Renal pelvis (tissue), 4 donors: Measurements from ENCODE around the gene TMEM26. TPM values are rescaled to one million over a fixed set of nuclear protein-coding genes. Genes with fewer than 3 reads are reported as not detected.
"Not testable (repeated sequence)": the region's sequence is repeated elsewhere in the genome, so short reads cannot be mapped to it uniquely, and the experiment has no call there.

Experiments used
- DNase-seq: peaks from one replicate; pipeline ENCODE4 v3.0.0-alpha.2; 2013
- polyA plus RNA-seq, 3 donors: library from polyadenylated mRNA; unstranded; fragments of 120-200 nt; gene quantifications; one replicate each; pipeline ENCODE4 v1.2.1, GENCODE V29; 2013; ENCODE audit not compliant: insufficient read length in 3 of 3

TMEM26 gene
- polyA plus RNA-seq, 3 donors: 5.2 to 7.9 (median 6.9) TPM

- peak; percentile 42 for DNase-seq
These were observed 46.4 kb downstream of the TMEM26 start for GRCh38 chr10:61406736-61407135.

GRCh38 chr10:61406242-61406641 is 46.9 kb downstream of the TMEM26 start:
- no peak for DNase-seq

GRCh38 chr10:61404751-61405150 is 48.4 kb downstream of the TMEM26 start:
- no peak for DNase-seq

GRCh38 chr10:61400524-61400923 is 52.7 kb downstream of the TMEM26 start:
- no peak for DNase-seq

- no peak for DNase-seq
These were observed 53.8 kb downstream of the TMEM26 start for GRCh38 chr10:61399406-61399805.

- DNase-seq: no peak
These were observed 54.6 kb downstream of the TMEM26 start for GRCh38 chr10:61398366-61399129.

GRCh38 chr10:61397175-61397986 is 55.8 kb downstream of the TMEM26 start:
- no peak for DNase-seq

- no peak for DNase-seq
These were observed 61.9 kb downstream of the TMEM26 start for GRCh38 chr10:61391281-61391680.

GRCh38 chr10:61390851-61391250 is 62.3 kb downstream of the TMEM26 start:
- DNase-seq: no peak

GRCh38 chr10:61389887-61390286 is 63.3 kb downstream of the TMEM26 start:
- DNase-seq: no peak

- not testable (repeated sequence) for DNase-seq
These were observed 64.2 kb downstream of the TMEM26 start for GRCh38 chr10:61388986-61389385.

- no peak for DNase-seq
These were observed 67.8 kb downstream of the TMEM26 start for GRCh38 chr10:61385231-61386001.

- DNase-seq: not testable (repeated sequence)
These were observed 72.0 kb downstream of the TMEM26 start for GRCh38 chr10:61381153-61381552.

- DNase-seq: no peak
These were observed 74.3 kb downstream of the TMEM26 start for GRCh38 chr10:61378865-61379264.

- DNase-seq: no peak
These were observed 76.2 kb downstream of the TMEM26 start for GRCh38 chr10:61376908-61377368.

GRCh38 chr10:61376377-61376776 is 76.8 kb downstream of the TMEM26 start:
- no peak for DNase-seq

- DNase-seq: no peak
These were observed 86.8 kb downstream of the TMEM26 start for GRCh38 chr10:61366365-61366764.

GRCh38 chr10:61364619-61365018 is 88.6 kb downstream of the TMEM26 start:
- no peak for DNase-seq

GRCh38 chr10:61363006-61363405 is 90.2 kb downstream of the TMEM26 start:
- no peak for DNase-seq

GRCh38 chr10:61359452-61359851 is 93.7 kb downstream of the TMEM26 start:
- no peak for DNase-seq

- no peak for DNase-seq
These were observed 95.5 kb downstream of the TMEM26 start for GRCh38 chr10:61357687-61358086.
